Ectodermal cell (in vitro differentiated cells): ENCODE measurements around the gene PCDHGA10.
"Not testable (repeated sequence)": the region's sequence is repeated elsewhere in the genome, so short reads cannot be mapped to it uniquely, and the experiment has no call there.

Source experiments
- H3K27ac ChIP-seq: 2 replicates; pipeline ENCODE4 v1.7.0; 2013; ENCODE audit warnings: mild to moderate bottlenecking, low read depth, low read length; ENCODE audit not compliant: insufficient read depth, poor library complexity, severe bottlenecking
- H3K27me3 ChIP-seq: 2 replicates; pipeline ENCODE4 v1.7.0; 2013; ENCODE audit warnings: mild to moderate bottlenecking, low read length; ENCODE audit not compliant: insufficient read depth, control insufficient read depth, poor library complexity, severe bottlenecking
- H3K36me3 ChIP-seq: one replicate; pipeline ENCODE4 v1.7.0; 2013; ENCODE audit warnings: low read length; ENCODE audit not compliant: control insufficient read depth, insufficient read depth
- H3K4me1 ChIP-seq: one replicate; pipeline ENCODE4 v1.7.0; 2013; ENCODE audit warnings: low read length; ENCODE audit not compliant: control insufficient read depth, insufficient read depth
- H3K4me3 ChIP-seq: 2 replicates; pipeline ENCODE4 v1.7.0; 2013; ENCODE audit warnings: low read depth, low read length, control low read depth; ENCODE audit not compliant: insufficient read depth
- H3K9me3 ChIP-seq: 2 replicates; pipeline ENCODE4 v1.7.0; 2013; ENCODE audit warnings: mild to moderate bottlenecking, low read length, moderate library complexity; ENCODE audit not compliant: control insufficient read depth
- WGBS, 2 experiments: methylation state at CpG; one replicate each; pipeline ENCODE4 v1.1.7; 2013; ENCODE audit warnings: missing lambda C conversion rate in 2 of 2; 5-methylcytosine and 5-hydroxymethylcytosine counted together

PCDHGA10 gene

GRCh38 chr5:141413540-141414069, 818 bp downstream of the PCDHGA10 start:
- Histone ChIP-seq H3K4me3 (peak overlapping the region; percentile 46), H3K4me1 (no peaks in the 10 kb centered on the region), H3K36me3 (peaks cover 53% of the 10 kb centered on the region), H3K27ac (no peak overlapping the region), H3K27me3 (no peaks in the 10 kb centered on the region), H3K9me3 (peaks cover 13% of the 10 kb centered on the region)
- WGBS, 2 experiments: 60 to 65% methylated on average over 25 of the region's 25 CpGs

GRCh38 chr5:141414548-141415274, 1.9 kb downstream of the PCDHGA10 start:
- not testable (repeated sequence) for H3K27ac ChIP-seq, H3K4me1 ChIP-seq, H3K27me3 ChIP-seq, H3K4me3 ChIP-seq
- H3K9me3 ChIP-seq: peaks cover 11% of the 10 kb centered on the region
- peaks cover 50% of the 10 kb centered on the region for H3K36me3 ChIP-seq
- 95 to 97% methylated on average over 46 of the region's 46 CpGs for WGBS, 2 experiments

DNA sequence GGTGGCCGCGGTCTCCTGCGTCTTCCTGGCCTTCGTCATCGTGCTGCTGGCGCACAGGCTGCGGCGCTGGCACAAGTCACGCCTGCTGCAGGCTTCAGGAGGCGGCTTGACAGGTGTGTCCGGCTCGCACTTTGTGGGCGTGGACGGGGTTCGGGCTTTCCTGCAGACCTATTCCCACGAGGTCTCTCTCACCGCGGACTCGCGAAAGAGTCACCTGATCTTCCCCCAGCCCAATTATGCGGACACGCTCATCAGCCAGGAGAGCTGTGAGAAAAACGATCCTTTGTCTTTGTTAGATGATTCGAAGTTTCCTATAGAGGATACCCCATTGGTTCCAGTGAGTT, 2.5 kb downstream of the PCDHGA10 start:
- H3K36me3 ChIP-seq: peaks cover 48% of the 10 kb centered on the region
- H3K4me3 ChIP-seq, H3K4me1 ChIP-seq, H3K27ac ChIP-seq, H3K27me3 ChIP-seq: not testable (repeated sequence)
- 96% methylated on average over 24 of the region's 24 CpGs for WGBS, 2 experiments
- H3K9me3 ChIP-seq: peaks cover 11% of the 10 kb centered on the region

- not testable (repeated sequence) for H3K4me1 ChIP-seq, H3K27ac ChIP-seq, H3K27me3 ChIP-seq
- peak within 1 kb of the TSS; percentile 24 for H3K4me3 ChIP-seq
- WGBS, 2 experiments: 54 to 60% methylated on average over 45 to 46 of the region's 47 CpGs
- peaks cover 22% of the 10 kb centered on the region for H3K9me3 ChIP-seq
- peaks cover 64% of the 10 kb centered on the region for H3K36me3 ChIP-seq
These were observed 4.8 kb downstream of the PCDHGA10 start, which contains the start of gene PCDHGB7 for GRCh38 chr5:141417494-141418172. Gene PCDHGB7 (plus strand): TSS chr5:141417677. CDS start chr5:141417860, 183 bp downstream.

DNA sequence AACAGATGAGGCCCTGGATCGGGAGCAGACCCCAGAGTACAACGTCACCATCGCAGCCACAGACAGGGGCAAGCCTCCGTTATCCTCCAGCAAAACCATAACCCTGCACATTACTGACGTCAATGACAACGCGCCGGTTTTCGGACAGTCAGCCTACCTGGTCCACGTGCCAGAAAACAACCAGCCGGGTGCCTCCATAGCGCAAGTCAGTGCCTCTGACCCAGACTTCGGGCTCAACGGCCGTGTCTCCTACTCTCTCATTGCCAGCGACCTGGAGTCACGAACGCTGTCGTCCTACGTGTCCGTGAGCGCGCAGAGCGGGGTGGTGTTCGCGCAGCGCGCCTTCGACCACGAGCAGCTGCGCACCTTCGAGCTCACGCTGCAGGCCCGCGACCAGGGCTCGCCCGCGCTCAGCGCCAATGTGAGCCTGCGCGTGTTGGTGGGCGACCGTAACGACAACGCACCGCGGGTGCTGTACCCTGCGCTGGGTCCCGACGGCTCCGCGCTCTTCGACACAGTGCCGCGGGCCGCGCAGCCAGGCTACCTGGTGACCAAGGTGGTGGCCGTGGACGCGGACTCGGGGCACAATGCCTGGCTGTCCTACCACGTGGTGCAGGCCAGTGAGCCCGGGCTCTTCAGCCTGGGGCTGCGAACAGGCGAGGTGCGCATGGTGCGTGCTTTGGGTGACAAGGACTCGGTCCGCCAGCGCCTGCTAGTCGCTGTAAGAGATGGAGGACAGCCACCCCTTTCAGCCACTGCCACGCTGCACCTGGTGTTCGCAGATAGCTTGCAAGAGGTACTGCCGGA, 6.5 kb downstream of the PCDHGA10 start:
- Histone ChIP-seq H3K36me3 (peaks cover 58% of the 10 kb centered on the region), H3K4me3 (no peak overlapping the region), H3K9me3 (peaks cover 22% of the 10 kb centered on the region), H3K27ac (no peak overlapping the region), H3K4me1 (no peaks in the 10 kb centered on the region), H3K27me3 (no peaks in the 10 kb centered on the region)
- 96 to 97% methylated on average over 74 of the region's 74 CpGs for WGBS, 2 experiments

GRCh38 chr5:141420855-141421488, 8.2 kb downstream of the PCDHGA10 start, which contains the start of gene PCDHGA11:
Gene PCDHGA11 (plus strand): TSS chr5:141421051. CDS start chr5:141421228, 177 bp downstream.
- 91 to 92% methylated on average over 42 of the region's 42 CpGs for WGBS, 2 experiments
- no peak within 1 kb of the TSS for H3K27ac ChIP-seq

GRCh38 chr5:141421489-141421855, 8.7 kb downstream of the PCDHGA10 start:
- peaks cover 47% of the 10 kb centered on the region for H3K36me3 ChIP-seq
- H3K4me3 ChIP-seq: no peak overlapping the region

More at GRCh38 chr5:141420855-141421488, 8.2 kb downstream of the PCDHGA10 start, which contains the start of gene PCDHGA11:
- H3K36me3 ChIP-seq: peaks cover 46% of the 10 kb centered on the region
- no peaks in the 10 kb centered on the region for H3K4me1 ChIP-seq
- H3K4me3 ChIP-seq: no peak within 1 kb of the TSS
- H3K9me3 ChIP-seq: peaks cover 20% of the 10 kb centered on the region
- H3K27me3 ChIP-seq: no peaks in the 10 kb centered on the region

GRCh38 chr5:141422742-141423291, 10.0 kb downstream of the PCDHGA10 start:
- H3K4me1 ChIP-seq: no peaks in the 10 kb centered on the region
- H3K4me3 ChIP-seq: no peak overlapping the region
- 97 to 98% methylated on average over 42 of the region's 42 CpGs for WGBS, 2 experiments
- no peak overlapping the region for H3K27ac ChIP-seq
- peaks cover 29% of the 10 kb centered on the region for H3K9me3 ChIP-seq
- no peaks in the 10 kb centered on the region for H3K27me3 ChIP-seq
- H3K36me3 ChIP-seq: peaks cover 57% of the 10 kb centered on the region

More at GRCh38 chr5:141421489-141421855, 8.7 kb downstream of the PCDHGA10 start:
- Histone ChIP-seq H3K27ac (no peak overlapping the region), H3K27me3 (no peaks in the 10 kb centered on the region), H3K4me1 (no peaks in the 10 kb centered on the region), H3K9me3 (peaks cover 20% of the 10 kb centered on the region)
- WGBS, 2 experiments: 94% methylated on average over 13 of the region's 13 CpGs

- Histone ChIP-seq H3K4me1 (no peaks in the 10 kb centered on the region), H3K27ac (no peak overlapping the region), H3K36me3 (peaks cover 49% of the 10 kb centered on the region), H3K27me3 (no peaks in the 10 kb centered on the region), H3K9me3 (peaks cover 20% of the 10 kb centered on the region), H3K4me3 (no peak overlapping the region)
- WGBS, 2 experiments: 97 to 98% methylated on average over 53 of the region's 53 CpGs
These were observed 15.1 kb downstream of the PCDHGA10 start for GRCh38 chr5:141427783-141428426.
